ENCODE results near the gene PACSIN2.

The PACSIN2 gene

DNA sequence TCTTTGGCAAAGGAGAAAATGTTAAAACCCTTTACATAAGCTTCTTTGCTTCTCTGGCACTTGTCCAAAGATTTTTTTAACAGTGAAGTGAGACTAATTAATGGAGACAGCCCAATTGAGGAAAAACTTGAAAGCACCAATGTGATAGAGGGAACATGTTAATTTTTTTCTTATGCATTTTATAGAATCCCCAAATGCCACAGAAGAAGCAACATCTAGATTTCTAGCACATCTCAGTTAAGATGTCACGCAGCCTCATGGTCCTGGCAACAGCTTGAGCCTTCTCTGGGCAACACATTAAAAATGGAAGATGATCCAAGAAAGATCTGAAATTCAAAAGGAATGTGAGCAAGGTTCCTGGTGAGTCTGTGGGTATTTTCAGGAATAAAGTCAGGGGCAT is 48.5 kb downstream of the PACSIN2 start:
- H3K27ac ChIP-seq (ENCODE audit: low read depth, low read length): no peak overlapping the region
- no peaks in the 10 kb centered on the region for H3K36me3 ChIP-seq (ENCODE audit: low read length)
- H3K9me2 ChIP-seq (replicated peaks; ENCODE audit: insufficient read depth, low read length): no peaks in the 10 kb centered on the region
- H3K27me3 ChIP-seq (ENCODE audit: low read length): no peaks in the 10 kb centered on the region
- TF ChIP-seq, protein P1, sequence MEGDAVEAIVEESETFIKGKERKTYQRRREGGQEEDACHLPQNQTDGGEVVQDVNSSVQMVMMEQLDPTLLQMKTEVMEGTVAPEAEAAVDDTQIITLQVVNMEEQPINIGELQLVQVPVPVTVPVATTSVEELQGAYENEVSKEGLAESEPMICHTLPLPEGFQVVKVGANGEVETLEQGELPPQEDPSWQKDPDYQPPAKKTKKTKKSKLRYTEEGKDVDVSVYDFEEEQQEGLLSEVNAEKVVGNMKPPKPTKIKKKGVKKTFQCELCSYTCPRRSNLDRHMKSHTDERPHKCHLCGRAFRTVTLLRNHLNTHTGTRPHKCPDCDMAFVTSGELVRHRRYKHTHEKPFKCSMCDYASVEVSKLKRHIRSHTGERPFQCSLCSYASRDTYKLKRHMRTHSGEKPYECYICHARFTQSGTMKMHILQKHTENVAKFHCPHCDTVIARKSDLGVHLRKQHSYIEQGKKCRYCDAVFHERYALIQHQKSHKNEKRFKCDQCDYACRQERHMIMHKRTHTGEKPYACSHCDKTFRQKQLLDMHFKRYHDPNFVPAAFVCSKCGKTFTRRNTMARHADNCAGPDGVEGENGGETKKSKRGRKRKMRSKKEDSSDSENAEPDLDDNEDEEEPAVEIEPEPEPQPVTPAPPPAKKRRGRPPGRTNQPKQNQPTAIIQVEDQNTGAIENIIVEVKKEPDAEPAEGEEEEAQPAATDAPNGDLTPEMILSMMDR (IDR thresholded peaks at IDR 0.05; ENCODE audit: insufficient read depth, low read length, poor library complexity, severe bottlenecking): no peak
- TF ChIP-seq EZH2phosphoT487 (conservative IDR thresholded peaks at IDR 0.05; ENCODE audit: low read length): no peak
- H3K79me2 ChIP-seq (ENCODE audit: insufficient read depth, low read length): peaks cover 14% of the 10 kb centered on the region; the same call in 1 of the 2 replicates
- no peaks in the 10 kb centered on the region for H3F3A ChIP-seq (ENCODE audit: insufficient read depth)
- no peak overlapping the region for H3K4me2 ChIP-seq (ENCODE audit: low read depth, low read length, poor library complexity, severe bottlenecking)
- H3K4me3 ChIP-seq (ENCODE audit: insufficient read depth, low read length, poor library complexity, severe bottlenecking): no peak overlapping the region
- H4K20me1 ChIP-seq (ENCODE audit: low read depth, low read length): peaks cover 5% of the 10 kb centered on the region; the same call in 1 of the 2 replicates
- no peak overlapping the region for H3K9ac ChIP-seq (ENCODE audit: low read length)
- H3K9me3 ChIP-seq (ENCODE audit: insufficient read depth, low read length): no peaks in the 10 kb centered on the region
- no peak overlapping the region for H2AFZ ChIP-seq (ENCODE audit: low read depth, low read length, severe bottlenecking)

DNA sequence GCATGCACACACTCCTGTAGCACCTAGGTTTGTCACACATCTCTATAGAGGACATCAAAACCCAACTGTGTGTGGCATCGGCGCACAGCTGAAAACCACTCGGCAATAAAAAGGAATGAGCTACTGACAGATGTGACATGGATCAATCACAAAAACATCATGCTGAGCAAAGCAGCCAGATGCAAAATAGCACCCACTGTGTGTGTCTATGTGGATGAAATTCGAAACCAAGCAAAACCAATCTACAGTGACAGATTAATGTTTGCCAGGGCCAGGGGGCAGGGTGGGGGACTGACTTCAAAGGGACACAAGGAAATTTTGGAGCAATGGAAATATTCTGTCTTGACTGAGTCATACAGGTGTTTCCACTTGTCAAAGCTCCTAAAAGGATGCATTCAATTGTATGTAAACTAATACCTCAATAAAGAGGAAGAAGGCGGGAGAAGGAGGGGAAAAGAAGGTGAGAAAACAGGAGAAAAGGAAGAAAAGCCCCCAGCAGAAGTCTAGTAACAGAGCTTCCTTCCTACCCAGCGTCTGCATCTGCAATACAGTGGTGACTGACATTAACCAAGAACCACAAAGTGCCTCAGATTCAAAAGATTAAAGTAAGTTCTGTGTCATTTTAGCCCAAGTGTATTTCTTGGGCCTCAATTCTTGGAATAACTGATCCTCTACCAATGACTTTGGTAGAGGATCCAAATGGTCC is 49.8 kb downstream of the PACSIN2 start:
- Histone ChIP-seq H3K9me3 (ENCODE audit: insufficient read depth, low read length) (no peaks in the 10 kb centered on the region), H3K4me2 (ENCODE audit: low read depth, low read length, poor library complexity, severe bottlenecking) (no peak overlapping the region), H3K27me3 (ENCODE audit: low read length) (no peaks in the 10 kb centered on the region), H3K27ac (ENCODE audit: low read depth, low read length) (no peak overlapping the region), H2AFZ (ENCODE audit: low read depth, low read length, severe bottlenecking) (no peak overlapping the region), H3K79me2 (ENCODE audit: insufficient read depth, low read length) (peaks cover 14% of the 10 kb centered on the region; the same call in 1 of the 2 replicates), H3K9ac (ENCODE audit: low read length) (no peak overlapping the region), H3K4me3 (ENCODE audit: insufficient read depth, low read length, poor library complexity, severe bottlenecking) (no peak overlapping the region), H3F3A (ENCODE audit: insufficient read depth) (no peaks in the 10 kb centered on the region), H3K36me3 (ENCODE audit: low read length) (no peaks in the 10 kb centered on the region), H3K9me2 (replicated peaks; ENCODE audit: insufficient read depth, low read length) (no peaks in the 10 kb centered on the region), H4K20me1 (ENCODE audit: low read depth, low read length) (peaks cover 5% of the 10 kb centered on the region; the same call in 1 of the 2 replicates)
- TF ChIP-seq EZH2phosphoT487 (conservative IDR thresholded peaks at IDR 0.05; ENCODE audit: low read length): no peak
- TF ChIP-seq, protein P1 (IDR thresholded peaks at IDR 0.05; ENCODE audit: insufficient read depth, low read length, poor library complexity, severe bottlenecking): no peak

DNA sequence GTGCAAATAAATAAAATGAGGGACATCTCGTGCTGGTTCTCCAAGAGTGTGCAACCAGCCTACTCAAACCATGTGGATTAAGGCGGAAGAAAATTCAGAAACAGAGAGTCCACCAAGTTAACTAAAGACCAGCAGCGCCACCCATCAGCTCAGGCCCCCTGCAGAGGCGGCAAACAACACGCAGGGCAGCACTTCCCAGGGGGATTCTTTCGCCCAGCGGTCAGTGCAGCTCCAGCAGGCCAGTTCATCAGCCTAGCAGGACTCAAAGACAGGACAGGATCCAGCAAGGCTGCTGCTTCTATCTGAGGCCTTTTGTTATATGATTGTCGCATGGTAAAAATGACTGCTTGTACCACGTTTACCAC is 51.7 kb downstream of the PACSIN2 start:
- H3K9ac ChIP-seq (ENCODE audit: low read length): no peak overlapping the region
- no peak overlapping the region for H3K4me3 ChIP-seq (ENCODE audit: insufficient read depth, low read length, poor library complexity, severe bottlenecking)
- H3K9me3 ChIP-seq (ENCODE audit: insufficient read depth, low read length): no peaks in the 10 kb centered on the region
- no peaks in the 10 kb centered on the region; the same call in 1 of the 2 replicates for H4K20me1 ChIP-seq (ENCODE audit: low read depth, low read length)
- no peak for TF ChIP-seq EZH2phosphoT487 (conservative IDR thresholded peaks at IDR 0.05; ENCODE audit: low read length)
- TF ChIP-seq, protein P1 (IDR thresholded peaks at IDR 0.05; ENCODE audit: insufficient read depth, low read length, poor library complexity, severe bottlenecking): no peak
- no peaks in the 10 kb centered on the region for H3K36me3 ChIP-seq (ENCODE audit: low read length)
- H3F3A ChIP-seq (ENCODE audit: insufficient read depth): no peaks in the 10 kb centered on the region
- H3K9me2 ChIP-seq (replicated peaks; ENCODE audit: insufficient read depth, low read length): no peaks in the 10 kb centered on the region
- no peak overlapping the region for H3K27ac ChIP-seq (ENCODE audit: low read depth, low read length)
- no peak overlapping the region for H3K4me2 ChIP-seq (ENCODE audit: low read depth, low read length, poor library complexity, severe bottlenecking)
- H2AFZ ChIP-seq (ENCODE audit: low read depth, low read length, severe bottlenecking): no peak overlapping the region
- H3K27me3 ChIP-seq (ENCODE audit: low read length): no peaks in the 10 kb centered on the region
- peaks cover 7% of the 10 kb centered on the region; the same call in 1 of the 2 replicates for H3K79me2 ChIP-seq (ENCODE audit: insufficient read depth, low read length)
